Mammary microvascular endothelial cell (primary cell): ENCODE measurements around the gene MTFR1L. TPM values are rescaled to one million over a fixed set of nuclear protein-coding genes. Genes with fewer than 3 reads are reported as not detected.

Source experiments
- total RNA-seq: library from RNA; depleted of rRNA; stranded (reverse); fragments of >200 nt; gene quantifications from 2 replicates; pipeline ENCODE4 v1.2.3, GENCODE V29; 2015

The MTFR1L gene
- 23.3 and 25.8 TPM in 2 replicates for total RNA-seq

DNA sequence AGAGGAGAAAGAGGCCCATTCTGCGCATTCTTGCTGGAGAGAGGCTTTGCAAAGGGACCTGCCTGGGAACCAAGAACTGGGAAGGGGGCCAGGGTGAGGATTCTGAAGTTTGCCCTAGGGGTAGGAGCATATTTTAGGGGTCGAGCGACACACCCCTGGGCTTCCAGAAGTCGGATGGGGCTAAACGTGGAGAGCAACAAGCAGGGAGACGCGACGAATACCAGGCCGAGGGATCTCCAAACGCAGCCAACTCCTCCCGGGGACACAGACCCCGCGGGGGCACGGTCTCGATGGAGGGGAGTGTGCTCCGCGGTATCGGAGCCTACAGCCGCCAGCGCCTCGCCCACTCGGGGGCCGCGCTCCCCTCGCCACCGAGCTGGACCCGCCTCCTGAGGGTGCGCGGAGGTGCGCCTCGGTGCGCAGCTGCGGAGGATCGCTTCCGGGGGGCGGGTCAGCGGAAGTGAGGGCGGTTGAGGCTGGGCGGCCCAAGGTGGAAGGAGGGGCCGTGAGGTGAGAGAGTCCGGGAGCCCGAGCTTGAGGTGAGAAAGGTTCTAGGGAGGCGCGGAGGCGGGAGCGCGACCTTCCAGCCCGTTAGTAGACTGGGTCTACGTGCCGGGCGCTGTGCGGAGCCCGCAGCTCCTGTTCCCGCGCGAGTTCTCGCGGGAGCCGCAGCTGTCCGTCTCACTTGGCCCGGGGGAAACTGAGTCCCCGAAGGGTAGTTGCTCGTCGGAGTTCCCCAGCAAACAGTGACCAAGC lies at the start of gene MTFR1L:
Gene MTFR1L, plus strand, starts transcription at position 464 of the 756 bp plus-strand sequence. CDS start 3,151 bp downstream, outside the sequence.

DNA sequence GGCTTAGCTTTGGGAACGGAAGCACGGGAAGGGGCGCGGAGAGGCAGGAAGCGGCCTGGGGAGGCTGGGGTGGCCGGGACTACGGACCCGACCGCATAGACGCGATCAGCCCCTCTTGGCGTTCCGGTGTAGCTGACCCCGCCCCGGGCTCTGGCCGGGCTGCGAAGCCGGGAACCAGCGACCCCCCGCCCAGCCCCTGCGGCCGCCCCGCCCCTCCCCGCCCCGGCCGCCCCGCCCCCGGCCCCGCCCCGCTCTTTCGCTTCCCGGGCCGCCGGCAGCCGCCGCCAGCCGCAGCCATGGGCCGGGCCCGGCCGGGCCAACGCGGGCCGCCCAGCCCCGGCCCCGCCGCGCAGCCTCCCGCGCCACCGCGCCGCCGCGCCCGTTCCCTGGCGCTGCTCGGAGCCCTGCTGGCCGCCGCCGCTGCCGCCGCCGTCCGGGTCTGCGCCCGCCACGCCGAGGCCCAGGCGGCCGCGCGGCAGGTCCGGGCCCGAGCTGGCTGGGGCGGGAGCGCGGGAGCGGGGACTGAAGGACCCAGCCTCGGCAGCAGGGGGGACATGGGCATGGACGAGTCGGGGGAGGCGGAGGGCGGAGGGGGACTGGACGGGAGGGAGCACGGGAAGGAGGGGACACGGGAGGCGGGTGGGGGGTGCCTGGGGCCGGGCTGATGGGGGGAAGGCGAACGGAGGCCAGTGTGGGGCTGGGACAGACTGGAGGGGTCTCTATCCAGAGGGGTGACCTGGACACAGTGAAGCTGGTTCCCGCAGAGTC lies 19.6 kb upstream of the MTFR1L start, which contains the start of gene SELENON:
Gene SELENON, plus strand, starts transcription at position 259 of the 768 bp plus-strand sequence. Its CDS starts 38 bp downstream, at position 297.

DNA sequence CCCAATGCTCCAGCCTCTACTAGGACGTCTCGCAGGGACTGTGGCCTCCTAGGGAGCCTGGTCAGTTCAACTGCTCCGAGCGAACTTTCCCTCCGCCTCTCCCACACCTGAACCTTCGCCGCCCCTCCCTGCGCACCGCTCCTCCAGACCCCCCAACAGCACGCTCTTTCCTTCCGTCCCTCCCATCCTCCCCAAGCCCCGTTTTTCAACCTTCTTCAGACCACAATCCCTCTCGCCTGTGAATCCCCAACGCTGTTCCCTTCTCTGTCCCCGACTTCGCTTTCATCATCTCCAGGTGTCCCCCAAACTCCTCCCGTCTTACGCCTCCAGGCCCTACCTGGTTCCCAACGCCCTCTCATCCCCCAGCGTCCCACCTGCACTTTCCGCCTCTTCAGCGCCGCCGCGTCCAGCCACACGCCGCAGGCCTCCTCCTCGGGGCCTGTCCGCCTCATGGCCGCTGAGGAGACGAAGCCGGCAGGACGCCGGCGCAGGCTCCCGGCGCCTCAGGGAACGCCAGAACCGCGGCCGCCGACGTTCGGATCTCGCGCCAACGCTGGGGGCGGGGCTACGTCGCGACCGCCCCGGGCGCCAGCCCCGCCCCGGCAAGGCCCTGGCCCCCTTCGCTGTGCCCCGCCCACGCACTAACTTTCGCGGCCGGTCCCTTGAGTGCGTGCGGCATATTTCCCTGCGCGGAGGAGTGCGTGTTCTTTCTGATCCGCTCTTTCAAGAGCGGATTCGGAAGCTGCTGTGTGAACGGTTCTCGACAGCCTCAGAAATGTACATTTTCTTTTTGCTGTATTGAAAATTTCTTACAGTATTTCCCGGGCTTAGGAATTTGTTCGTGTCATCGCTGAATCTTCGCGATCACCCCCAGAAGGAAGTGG lies 39.4 kb downstream of the MTFR1L start, which contains the start of gene AUNIP:
Gene AUNIP, minus strand, starts transcription at position 552 of the 884 bp plus-strand sequence. Its CDS starts 100 bp downstream, at position 452.

DNA sequence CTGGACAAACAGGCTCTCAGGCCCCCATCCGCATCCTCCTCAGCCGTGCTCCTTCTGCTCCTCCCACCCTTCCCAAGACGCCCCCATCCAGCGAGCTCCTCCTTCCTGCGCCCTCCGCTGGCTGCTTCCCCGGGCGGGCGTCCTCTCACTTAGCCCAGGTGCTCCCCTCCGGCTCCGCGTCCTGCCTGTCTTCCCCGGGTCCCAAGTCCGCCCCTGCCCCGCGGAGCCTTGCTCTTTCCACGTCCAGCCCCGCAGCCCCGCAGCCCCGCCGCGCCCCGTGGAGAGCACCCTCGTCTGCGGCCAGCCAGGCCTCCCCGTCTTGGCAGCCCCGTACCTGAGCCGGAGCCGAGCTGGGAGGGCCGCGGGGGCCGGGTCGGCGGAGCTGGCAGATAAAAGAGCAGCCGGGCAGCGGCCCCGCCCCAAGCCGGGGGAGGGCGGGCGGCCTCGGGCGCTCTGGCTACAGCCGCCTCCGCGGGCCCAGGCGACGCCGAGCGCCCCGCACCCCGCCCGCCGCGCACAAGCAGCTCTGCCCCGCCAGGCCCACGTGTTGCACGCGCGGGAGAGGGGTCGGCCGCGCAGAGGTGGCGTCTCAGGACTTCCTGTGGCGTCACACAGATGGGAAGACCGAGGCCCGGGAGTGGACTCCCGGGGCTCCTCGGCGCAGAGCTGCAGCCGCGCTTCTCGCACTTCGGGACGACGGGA lies 55.6 kb downstream of the MTFR1L start, which contains the start of gene PAQR7:
Gene PAQR7, minus strand, starts transcription at position 555 of the 702 bp plus-strand sequence. CDS start 11,869 bp downstream, outside the sequence.

Other genes with a start within 250 kb of the MTFR1L start
- 0.30 and 0.67 TPM in 2 replicates for gene MAN1C1, start 203.2 kb upstream of the MTFR1L start, total RNA-seq
- gene SELENON, start 19.8 kb upstream of the MTFR1L start, total RNA-seq = 73.9 and 81.0 TPM in 2 replicates
- gene AUNIP, start 39.5 kb downstream of the MTFR1L start, total RNA-seq = 2.5 and 4.2 TPM in 2 replicates
- gene PAQR7, start 55.8 kb downstream of the MTFR1L start, total RNA-seq = 5.0 and 6.3 TPM in 2 replicates
- 203 and 218 TPM in 2 replicates for gene STMN1, start 86.5 kb downstream of the MTFR1L start, total RNA-seq
- 6.6 and 7.6 TPM in 2 replicates for gene PAFAH2, start 178.1 kb downstream of the MTFR1L start, total RNA-seq
- not detected in 2 replicates for gene EXTL1, start 201.8 kb downstream of the MTFR1L start, total RNA-seq
- gene SLC30A2, start 226.2 kb downstream of the MTFR1L start, total RNA-seq = 0.15 TPM in 1 of 2 replicates, not detected in the other
- gene TRIM63, start 247.7 kb downstream of the MTFR1L start, total RNA-seq = not detected in 2 replicates